Gastroesophageal sphincter (tissue), 3 donors: ENCODE measurements around the gene ARHGEF2.

ENCODE experiments used
- EP300 ChIP-seq: sonication (generic); formaldehyde crosslinking; IDR thresholded peaks from one replicate; pipeline ENCODE4 v1.6.1; 2017; ENCODE audit warnings: antibody characterized with exemption, mild to moderate bottlenecking
- POLR2A ChIP-seq, 2 donors: fragments of 450-650 bp; IDR thresholded peaks; one replicate each; pipeline ENCODE4 v1.6.1; 2017; ENCODE audit warnings: antibody characterized with exemption in 2 of 2, mild to moderate bottlenecking in 2 of 2, moderate library complexity in 1 of 2
- POLR2AphosphoS5 ChIP-seq: sonication (generic); formaldehyde crosslinking; IDR thresholded peaks from one replicate; pipeline ENCODE4 v1.6.1; 2017; ENCODE audit warnings: antibody characterized with exemption
- TF ChIP-seq, protein P1 (sequence below), 4 experiments: fragments of 200-600 bp in 2 of 4; fragments of 450-650 bp in 2 of 4; sonication (generic) in 1 of 4; IDR thresholded peaks; one replicate each; pipeline ENCODE4 v1.5.1; 2017 to 2019; ENCODE audit warnings: antibody characterized with exemption in 4 of 4, mild to moderate bottlenecking in 2 of 4, moderate library complexity in 2 of 4

DNA sequence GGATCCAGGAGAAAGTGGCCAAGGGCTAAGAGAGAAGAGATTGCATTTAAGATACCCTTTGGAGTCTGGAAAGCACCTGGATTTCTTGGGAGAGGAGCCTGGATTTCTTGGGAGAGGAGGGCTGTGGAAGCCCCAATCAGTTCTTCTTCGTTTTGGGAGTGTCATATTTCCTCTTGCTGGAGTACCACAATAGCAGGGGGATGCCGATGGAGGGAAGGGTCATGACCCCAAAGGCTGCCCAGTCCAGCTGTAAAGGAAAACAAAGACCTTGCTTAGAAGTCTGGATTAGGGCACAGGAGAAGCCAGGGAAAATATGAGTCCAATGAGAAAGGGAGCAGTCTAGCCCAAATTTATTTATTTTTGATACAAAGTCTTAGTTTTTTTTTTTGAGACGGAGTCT lies 31.1 kb upstream of the ARHGEF2 start:
- no peak for TF ChIP-seq POLR2A (IDR thresholded peaks at IDR 0.05)
- TF ChIP-seq, protein P1, sequence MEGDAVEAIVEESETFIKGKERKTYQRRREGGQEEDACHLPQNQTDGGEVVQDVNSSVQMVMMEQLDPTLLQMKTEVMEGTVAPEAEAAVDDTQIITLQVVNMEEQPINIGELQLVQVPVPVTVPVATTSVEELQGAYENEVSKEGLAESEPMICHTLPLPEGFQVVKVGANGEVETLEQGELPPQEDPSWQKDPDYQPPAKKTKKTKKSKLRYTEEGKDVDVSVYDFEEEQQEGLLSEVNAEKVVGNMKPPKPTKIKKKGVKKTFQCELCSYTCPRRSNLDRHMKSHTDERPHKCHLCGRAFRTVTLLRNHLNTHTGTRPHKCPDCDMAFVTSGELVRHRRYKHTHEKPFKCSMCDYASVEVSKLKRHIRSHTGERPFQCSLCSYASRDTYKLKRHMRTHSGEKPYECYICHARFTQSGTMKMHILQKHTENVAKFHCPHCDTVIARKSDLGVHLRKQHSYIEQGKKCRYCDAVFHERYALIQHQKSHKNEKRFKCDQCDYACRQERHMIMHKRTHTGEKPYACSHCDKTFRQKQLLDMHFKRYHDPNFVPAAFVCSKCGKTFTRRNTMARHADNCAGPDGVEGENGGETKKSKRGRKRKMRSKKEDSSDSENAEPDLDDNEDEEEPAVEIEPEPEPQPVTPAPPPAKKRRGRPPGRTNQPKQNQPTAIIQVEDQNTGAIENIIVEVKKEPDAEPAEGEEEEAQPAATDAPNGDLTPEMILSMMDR (IDR thresholded peaks at IDR 0.05), result no peak
- no peak for TF ChIP-seq POLR2AphosphoS5
- TF ChIP-seq EP300, result no peak
